G401.6 (cell line): ENCODE results near the gene HIGD1C.
"Not testable (repeated sequence)": the region's sequence is repeated elsewhere in the genome, so short reads cannot be mapped to it uniquely, and the experiment has no call there.

Source experiments
- FAIRE-seq: peaks from 2 replicates; lab custom pipeline; 2012; peaks lifted over from hg19 to GRCh38; lab: Jason Lieb, UNC

HIGD1C gene

DNA sequence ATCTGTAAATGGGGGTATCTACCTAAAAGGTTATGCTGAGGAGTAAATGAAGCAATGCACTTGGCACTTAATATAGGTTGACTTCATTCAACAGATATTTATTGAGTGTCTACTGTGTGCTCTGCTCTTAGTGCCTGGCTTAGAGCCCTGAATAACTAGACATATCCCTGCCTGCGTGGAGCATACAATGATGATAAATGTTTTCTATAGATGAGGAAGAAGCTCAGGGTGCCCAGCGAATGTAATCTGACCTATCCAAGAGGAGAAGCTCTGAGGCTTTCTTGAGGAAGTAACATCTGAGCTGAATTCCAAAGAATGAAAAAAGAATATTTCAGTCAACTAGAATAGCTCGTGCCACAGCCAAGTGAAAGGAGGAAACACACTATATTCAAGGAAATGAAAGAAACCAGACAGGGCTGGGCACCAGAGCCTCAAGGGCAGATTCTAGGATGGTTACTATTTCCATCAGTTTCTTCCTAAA lies 17.9 kb upstream of the HIGD1C start:
- no peak for FAIRE-seq

DNA sequence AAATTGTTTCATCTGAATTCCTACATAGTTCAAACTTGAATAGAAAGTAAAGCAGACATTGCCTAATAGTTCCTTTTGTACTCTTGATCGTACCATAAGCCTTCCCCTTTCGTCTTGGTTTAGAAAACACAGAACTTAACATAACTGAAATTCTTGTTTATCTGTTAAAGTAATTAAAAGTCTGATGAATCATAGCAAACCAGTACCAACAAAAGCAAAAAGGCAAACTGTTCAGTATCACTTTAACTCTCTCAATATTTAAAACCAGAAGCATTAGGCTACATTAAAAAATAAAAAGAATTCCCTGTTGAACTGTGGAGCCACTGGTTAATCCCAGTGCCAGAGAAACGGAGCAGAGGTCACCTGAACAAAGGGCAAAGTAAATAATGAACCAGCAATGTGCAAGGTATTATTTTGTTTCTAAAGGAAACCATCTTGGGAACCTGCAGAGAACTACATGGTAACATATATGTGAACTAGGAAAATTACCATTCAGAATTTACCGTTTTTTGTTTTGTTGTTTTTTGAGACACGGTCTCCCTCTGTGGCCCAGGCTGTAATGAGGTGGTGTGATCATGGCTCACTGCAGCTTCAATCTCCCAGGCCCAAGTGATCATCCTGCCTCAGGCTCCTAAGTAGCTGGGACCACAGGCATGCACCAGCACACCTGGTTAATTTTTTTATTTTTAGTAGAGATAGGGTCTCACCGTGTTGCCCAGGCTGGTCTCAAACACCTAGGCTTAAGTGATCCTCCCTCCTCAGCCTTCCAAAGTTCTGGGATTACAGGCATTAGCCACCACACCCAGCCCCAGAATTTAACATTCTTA lies 17.1 kb upstream of the HIGD1C start:
- FAIRE-seq = no peak

GRCh38 chr12:50936821-50937530 lies 15.4 kb upstream of the HIGD1C start:
- no peak for FAIRE-seq

GRCh38 chr12:50937653-50938052 lies 14.7 kb upstream of the HIGD1C start:
- no peak for FAIRE-seq

GRCh38 chr12:50947933-50948626 lies 4.3 kb upstream of the HIGD1C start:
- no peak for FAIRE-seq

GRCh38 chr12:50948798-50949197 lies 3.5 kb upstream of the HIGD1C start:
- no peak for FAIRE-seq

GRCh38 chr12:50949801-50950302 lies 2.5 kb upstream of the HIGD1C start:
- no peak for FAIRE-seq

DNA sequence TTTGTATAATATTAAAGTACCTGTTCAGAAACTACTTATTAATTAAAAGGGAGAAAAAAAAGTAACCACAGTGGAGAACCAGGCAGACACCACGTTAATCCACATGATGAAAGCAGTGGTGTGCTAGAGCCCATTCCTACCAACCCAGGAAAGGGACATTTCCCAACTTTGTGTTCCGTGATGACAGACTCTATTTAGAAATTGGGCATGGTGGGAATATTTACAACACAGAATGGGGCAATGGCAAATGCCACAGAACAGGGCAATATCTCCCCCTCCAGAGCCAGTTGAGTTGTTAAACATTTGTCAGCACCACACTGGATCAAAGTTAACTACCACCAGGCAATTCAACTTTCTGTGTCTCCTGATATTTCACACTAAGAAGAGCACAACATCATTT lies 1.2 kb upstream of the HIGD1C start:
- FAIRE-seq = no peak

- FAIRE-seq = no peak
These were observed 703 bp downstream of the HIGD1C start for GRCh38 chr12:50953047-50953446.

DNA sequence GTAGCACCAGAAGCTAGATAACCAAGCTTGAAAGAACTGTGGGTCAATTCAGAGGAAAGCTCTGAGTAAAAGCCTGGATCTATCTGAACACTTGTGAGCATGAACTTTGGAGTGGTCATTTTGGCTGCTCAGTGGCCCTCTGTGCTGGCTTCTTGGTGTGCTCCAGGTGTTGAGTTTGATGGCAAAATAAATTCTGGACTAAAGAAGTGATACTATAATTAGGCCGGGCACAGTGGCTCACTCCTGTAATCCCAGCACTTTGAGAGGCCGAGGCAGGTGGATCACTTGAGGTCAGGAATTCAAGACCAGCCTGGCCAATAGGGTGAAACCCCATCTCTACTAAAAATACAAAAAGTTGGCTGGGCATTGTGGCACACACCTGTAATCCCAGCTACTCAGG lies 2.4 kb downstream of the HIGD1C start:
- not testable (repeated sequence) for FAIRE-seq

- FAIRE-seq = no peak
These were observed 2.9 kb downstream of the HIGD1C start for GRCh38 chr12:50955288-50955687.

GRCh38 chr12:50955697-50956096 lies 3.4 kb downstream of the HIGD1C start:
- no peak for FAIRE-seq

DNA sequence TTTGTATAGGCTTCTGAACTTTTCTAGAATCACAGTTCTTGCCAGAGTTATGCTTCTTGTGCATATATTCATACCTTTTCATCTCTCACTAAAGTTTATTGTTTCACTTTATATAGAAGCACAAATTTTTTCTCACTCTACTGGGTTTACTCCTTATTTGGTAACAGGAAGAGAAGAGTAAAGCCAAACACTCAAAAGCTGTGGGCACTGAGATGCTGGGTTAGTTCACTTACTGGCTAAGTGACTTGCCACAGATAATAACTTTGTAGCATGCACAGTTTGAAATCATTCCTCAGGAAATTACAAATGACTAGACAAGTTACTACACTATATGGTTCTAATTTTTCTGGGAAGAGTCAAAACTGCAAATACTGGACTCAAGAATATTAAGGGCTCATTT lies 7.8 kb downstream of the HIGD1C start:
- FAIRE-seq = no peak

- FAIRE-seq = no peak
These were observed 9.4 kb downstream of the HIGD1C start for GRCh38 chr12:50961708-50962107.

DNA sequence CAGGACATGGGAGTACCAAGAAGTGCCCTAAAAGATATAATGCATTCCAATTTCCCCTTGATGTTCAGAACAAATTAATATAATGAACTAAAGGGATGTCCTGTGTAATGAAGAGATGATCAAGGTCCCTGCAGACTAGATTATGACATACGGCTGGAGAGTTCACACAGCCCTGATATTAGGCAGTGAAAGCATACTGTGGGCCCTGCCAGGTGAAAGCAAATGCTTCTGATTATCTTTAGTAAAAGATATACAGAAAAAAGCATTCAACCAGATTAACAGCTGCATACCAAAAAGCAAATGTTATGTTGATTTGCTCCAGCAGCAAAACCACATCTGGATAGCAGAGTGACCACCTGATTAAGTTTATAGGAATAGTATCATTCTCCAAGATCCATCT lies 12.1 kb downstream of the HIGD1C start:
- no peak for FAIRE-seq

DNA sequence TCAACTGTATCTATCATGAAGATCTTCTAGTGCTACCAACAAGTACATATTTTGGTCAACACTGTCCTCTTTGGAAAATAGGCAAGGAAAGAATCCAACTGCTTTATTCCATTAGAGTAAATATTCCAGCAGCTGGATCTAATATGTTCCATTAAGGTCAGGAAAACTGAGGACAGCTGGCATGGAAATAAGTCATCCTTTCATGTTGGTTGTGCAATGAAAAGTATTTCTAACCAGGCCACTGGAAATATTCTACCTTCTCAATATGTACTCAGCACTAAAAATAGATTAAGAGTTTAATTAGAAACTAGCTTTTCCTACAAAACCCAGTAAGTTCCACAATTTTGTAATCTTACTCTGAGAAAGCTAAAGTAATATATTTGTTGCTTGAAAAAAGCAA lies 19.6 kb downstream of the HIGD1C start:
- FAIRE-seq = no peak

- no peak for FAIRE-seq
These were observed 27.2 kb downstream of the HIGD1C start for GRCh38 chr12:50979369-50980052.

DNA sequence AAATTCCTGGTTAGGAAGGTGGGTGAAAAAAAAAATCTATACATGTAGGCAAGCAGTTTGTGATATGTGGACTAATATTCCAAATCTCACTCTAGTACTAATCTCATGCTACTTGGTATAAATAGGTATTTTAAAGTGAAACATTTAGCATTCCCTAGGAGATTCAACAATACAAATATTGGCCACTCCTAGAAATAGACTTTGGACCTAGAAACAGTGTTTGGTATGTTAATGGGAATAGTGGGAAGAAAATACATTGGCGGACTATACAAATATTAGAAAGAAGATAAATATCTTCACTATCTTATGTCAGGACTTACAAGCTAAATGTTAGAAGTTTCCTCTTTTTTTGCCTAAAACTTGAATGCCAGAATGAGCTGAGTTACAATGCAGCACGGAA lies 28.2 kb downstream of the HIGD1C start:
- no peak for FAIRE-seq

DNA sequence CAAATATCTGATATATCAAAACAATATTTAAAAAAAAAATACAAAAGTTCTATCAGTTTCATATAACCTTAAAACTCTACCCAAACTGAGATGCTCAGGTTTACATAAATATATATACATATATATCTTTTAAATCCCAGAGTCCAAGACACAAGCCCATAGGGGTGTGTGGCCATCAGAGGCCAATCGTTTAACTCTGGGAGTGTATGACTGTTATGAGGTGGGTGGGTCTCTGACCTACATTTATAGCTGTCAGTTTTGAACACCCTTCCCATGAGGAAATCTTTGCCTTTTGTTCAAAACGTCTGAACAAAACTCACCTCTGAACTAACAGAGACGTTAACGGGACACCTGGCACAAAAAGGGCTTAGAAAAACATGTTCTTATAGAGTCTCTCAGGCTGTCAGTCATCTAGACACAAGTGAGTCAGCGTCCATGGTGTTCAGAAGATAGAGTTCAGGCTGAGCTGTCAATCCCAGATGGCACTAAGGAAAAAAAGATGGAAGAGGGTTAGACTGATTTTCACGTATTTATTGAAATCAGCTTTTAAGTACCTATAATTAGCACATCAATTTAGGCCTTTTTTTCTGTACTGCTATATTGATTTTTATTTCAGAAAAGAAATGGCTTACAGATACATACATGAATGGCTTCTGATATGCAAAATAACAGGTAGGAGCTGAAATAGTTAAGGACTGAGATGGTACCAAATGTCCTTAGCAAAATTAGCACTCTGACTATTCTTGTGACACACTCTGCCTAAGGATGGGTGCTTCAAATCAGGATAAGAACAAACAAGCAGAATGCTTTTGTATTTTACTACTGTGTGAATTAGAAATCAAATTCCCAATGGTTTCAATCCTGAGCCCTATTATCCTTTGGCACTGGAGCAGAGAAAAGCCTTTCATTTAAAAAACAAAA lies 29.2 kb downstream of the HIGD1C start:
- FAIRE-seq = no peak

DNA sequence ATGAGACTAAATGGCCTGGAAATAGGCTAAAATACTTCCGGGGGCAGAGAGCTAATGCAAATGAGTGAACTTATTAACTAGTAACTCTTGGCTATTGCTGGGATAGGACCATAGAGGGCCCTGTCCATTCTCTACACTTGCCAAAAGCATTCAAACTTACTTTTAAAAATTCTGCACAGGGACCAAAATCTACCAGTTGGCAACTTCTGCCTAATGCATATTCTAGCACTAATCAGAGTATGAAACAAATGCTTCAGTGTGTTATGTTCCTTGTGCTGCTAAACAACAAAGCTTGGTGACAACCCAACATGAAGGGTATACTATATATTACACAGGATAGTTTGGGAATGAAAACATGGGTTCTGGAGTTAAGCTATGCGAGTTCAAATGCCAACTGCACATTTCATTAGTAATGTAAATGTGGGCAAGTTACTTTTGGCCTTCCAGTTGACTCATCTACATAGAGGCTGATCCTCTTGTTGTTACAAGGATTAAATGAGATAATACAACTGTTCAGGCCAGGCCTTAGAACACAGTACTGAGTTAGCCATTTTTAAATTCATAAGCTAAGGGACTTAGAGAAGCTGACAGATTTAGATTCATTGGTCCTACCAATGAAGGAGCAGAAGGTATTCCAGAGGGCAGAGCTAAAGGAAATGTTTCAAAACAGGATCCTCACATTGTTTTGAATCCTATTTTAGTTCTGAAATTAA lies 32.4 kb downstream of the HIGD1C start:
- FAIRE-seq = no peak
